ENCODE results near the gene PIP4K2C.

DNA sequence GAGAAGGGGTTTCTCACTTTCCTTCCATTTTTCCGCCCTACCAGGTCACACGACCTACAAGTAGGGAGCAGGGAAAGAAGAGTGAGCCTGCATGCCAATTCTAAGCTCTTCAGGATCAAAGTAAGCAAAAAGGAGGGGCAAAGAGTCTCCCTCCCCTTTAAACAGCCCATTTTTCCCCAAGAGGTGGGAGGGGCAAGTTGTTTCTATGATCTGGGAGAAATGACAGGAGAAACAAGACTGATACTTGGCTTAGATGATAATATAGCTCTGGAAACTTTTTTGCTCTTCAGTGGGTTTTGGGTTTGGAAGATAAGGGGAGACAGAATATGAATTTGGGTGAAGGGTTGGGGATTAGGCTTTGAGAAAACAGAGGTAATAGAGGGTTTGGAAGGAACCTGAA is 15.4 kb downstream of the PIP4K2C start:
- TF ChIP-seq CTCF (IDR thresholded peaks at IDR 0.05; ENCODE audit: insufficient read depth, low read length, poor library complexity, severe bottlenecking), result no peak
- no peak for TF ChIP-seq EZH2phosphoT487 (conservative IDR thresholded peaks at IDR 0.05; ENCODE audit: low read length)
